K562 treated with DMSO at 1 percent for 24 hours (cell line): Measurements from ENCODE around the gene OCSTAMP. TPM values are rescaled to one million over a fixed set of nuclear protein-coding genes. Genes with fewer than 3 reads are reported as not detected.

ENCODE experiments used
- total RNA-seq: library from RNA; unstranded; fragments of 300-600 nt; gene quantifications from 2 replicates; pipeline ENCODE4 v1.2.3, GENCODE V29; 2022; ENCODE audit warnings: low read depth; ENCODE audit not compliant: insufficient read depth

The OCSTAMP gene
- total RNA-seq, result not detected in 2 replicates

DNA sequence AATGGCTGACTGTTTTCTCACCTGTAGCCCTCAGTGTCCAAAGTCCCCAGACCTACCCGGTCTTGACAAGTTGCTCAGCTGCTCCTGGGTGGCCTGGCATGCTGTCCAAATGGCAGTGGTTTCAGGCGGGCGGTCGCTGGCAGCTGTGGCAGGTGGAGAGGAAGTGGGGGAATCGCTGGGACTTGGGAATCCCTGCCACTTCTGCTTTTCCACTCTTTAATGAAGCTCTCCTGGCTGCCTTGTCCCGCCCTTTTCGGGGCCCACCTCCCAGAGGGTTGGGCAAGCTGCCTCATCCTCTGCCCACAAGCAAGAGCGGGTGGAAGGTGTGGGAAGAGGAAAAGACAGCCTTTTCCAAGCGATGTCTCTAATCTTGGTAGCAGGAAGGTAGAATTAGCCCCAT, at the start of gene OCSTAMP:
TSS of gene OCSTAMP (minus strand) at position 194 of the 400 bp plus-strand sequence. CDS start at position 100, 94 bp downstream.

DNA sequence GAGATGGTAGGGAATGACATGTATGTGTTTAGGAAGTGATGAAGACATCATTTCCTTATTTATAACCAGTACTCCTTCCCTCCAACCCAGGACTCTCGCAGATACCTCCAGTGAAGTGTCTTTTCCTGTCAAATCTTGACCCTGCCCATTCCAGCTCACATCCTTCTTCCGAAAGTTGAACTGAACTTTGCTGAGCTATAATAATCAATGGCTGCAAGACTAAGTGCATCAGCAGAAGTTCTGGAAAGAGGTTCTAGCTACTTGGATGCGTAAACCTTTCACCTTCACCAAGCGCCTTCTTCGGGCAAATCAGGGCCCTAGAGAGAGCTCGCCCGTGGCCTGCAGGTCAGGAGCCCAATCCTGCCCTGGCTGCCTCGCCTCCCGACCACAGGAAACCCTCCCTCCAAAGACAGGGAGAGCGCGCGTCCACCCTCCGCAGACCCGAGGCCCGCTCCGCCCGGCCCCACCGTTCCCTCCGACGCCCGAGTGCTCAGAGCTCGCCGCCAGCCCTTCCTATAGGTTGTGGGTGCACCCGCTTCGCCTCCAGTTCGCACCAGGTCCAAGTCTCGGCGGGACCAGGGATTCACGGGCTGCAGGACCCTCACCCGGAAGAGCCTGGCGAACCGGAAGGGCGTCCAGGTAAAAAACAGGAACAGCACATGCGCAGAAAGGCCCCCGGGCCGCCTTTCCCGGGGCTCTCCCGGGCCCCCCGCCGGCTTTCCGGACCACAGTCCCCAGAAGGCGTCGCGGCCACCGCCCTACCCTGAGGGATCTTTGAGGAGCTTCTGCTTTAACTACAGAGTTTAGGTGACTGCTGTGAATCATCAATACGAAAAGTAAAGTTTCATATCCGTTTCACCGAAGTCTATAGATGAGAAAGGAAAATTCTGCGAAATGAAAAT, 37.3 kb downstream of the OCSTAMP start, which contains the start of gene ZNF334:
TSS of gene ZNF334 (minus strand) at position 617 of the 902 bp plus-strand sequence. CDS start 1,457 bp downstream, outside the sequence.

Other genes starting within 250 kb of the OCSTAMP start
- not detected in 2 replicates for gene CDH22, start 242.2 kb downstream of the OCSTAMP start, total RNA-seq
- 21.2 and 24.8 TPM in 2 replicates for gene ELMO2, start 144.0 kb downstream of the OCSTAMP start, total RNA-seq
- gene ZNF334, start 37.1 kb downstream of the OCSTAMP start, total RNA-seq, result 0.42 and 0.86 TPM in 2 replicates
- gene SLC13A3, start 100.8 kb upstream of the OCSTAMP start, total RNA-seq, result 8.3 and 8.8 TPM in 2 replicates
- 9.1 and 10.5 TPM in 2 replicates for gene TP53RK, start 138.8 kb upstream of the OCSTAMP start, total RNA-seq
- 0.30 and 1.0 TPM in 2 replicates for gene SLC2A10, start 159.0 kb upstream of the OCSTAMP start, total RNA-seq